Adrenal gland (tissue), 5 donors: ENCODE measurements around the gene NUFIP1.

Experiments
- CTCF ChIP-seq, 6 experiments: fragments of 450-650 bp in 4 of 6; fragments of 200-600 bp in 2 of 6; sonication (generic) in 1 of 6; IDR thresholded peaks; 1 replicate in 5 of 6; 2 replicates in 1 of 6; pipeline versions ENCODE4 v1.5.1 to v1.8.0; 2016 to 2021; ENCODE audit warnings: antibody characterized with exemption in 6 of 6, mild to moderate bottlenecking in 2 of 6, moderate library complexity in 1 of 6
- POLR2A ChIP-seq, 2 donors: fragments of 450-650 bp; IDR thresholded peaks; one replicate each; pipeline ENCODE4 v1.6.1; 2017; ENCODE audit warnings: antibody characterized with exemption in 2 of 2, mild to moderate bottlenecking in 2 of 2, moderate library complexity in 1 of 2
- donor health status: DM: no; HTN: no; CAD: no.

GRCh38 chr13:44919104-44919804 is 70.0 kb downstream of the NUFIP1 start:
- TF ChIP-seq CTCF (IDR thresholded peaks at IDR 0.05) (no peak), POLR2A (IDR thresholded peaks at IDR 0.05) (no peak)
